GM12873 (cell line): Measurements from ENCODE around the gene WDFY2.

Experiments used
- TF ChIP-seq, protein P1 (sequence below): IDR thresholded peaks from 2 replicates; pipeline ENCODE4 v1.5.1; 2012; ENCODE audit warnings: low read depth, mild to moderate bottlenecking, moderate library complexity, low read length, control low read depth; ENCODE audit not compliant: insufficient read depth; ENCODE audit errors: missing control alignments

WDFY2 gene

DNA sequence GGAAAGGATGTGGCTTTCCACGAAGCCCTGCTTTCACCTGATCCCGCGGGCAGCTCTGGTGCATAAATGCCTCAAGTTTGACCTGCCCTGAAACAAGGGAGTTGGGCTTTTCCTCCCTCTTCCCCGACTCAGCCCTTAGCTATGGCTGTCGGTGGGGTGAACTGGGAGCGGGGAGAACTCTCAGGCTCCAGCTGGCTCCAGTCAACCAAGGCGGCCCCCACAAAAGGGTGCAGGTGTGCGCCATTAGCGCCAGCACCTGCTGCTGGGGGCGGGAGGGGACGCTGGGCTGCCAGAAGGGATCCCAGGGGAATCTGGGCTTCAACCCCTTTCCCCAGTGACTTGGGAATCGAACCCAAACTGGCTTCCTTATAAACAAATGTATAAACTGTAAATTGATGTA lies 226.8 kb downstream of the WDFY2 start:
- TF ChIP-seq, protein P1, sequence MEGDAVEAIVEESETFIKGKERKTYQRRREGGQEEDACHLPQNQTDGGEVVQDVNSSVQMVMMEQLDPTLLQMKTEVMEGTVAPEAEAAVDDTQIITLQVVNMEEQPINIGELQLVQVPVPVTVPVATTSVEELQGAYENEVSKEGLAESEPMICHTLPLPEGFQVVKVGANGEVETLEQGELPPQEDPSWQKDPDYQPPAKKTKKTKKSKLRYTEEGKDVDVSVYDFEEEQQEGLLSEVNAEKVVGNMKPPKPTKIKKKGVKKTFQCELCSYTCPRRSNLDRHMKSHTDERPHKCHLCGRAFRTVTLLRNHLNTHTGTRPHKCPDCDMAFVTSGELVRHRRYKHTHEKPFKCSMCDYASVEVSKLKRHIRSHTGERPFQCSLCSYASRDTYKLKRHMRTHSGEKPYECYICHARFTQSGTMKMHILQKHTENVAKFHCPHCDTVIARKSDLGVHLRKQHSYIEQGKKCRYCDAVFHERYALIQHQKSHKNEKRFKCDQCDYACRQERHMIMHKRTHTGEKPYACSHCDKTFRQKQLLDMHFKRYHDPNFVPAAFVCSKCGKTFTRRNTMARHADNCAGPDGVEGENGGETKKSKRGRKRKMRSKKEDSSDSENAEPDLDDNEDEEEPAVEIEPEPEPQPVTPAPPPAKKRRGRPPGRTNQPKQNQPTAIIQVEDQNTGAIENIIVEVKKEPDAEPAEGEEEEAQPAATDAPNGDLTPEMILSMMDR: no peak

DNA sequence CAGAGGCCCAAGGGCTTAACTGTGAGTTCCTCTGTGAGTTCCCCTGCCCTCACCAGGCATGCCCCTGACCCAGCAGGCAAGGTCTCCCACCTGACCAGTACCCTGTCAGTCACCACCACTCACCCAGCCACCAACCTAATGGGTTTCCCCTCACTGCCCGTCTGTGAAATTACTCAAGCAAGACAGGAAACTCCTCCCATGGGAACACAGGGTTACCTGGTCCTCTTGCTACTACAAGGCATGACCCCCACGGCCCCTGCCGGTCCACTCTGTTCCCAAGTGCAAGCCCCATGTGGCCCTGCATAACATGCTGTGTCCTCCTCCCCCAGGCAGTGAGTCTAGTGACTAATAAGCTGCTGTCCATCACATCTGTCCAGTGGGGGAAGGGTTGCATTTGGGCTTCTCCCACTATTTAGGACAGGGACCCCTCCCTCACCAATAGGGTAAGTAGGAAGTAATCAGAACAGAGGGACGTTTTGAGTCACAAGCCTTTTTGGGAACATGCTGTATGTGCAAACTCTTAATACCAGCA lies 227.7 kb downstream of the WDFY2 start:
- TF ChIP-seq, protein P1: no peak

DNA sequence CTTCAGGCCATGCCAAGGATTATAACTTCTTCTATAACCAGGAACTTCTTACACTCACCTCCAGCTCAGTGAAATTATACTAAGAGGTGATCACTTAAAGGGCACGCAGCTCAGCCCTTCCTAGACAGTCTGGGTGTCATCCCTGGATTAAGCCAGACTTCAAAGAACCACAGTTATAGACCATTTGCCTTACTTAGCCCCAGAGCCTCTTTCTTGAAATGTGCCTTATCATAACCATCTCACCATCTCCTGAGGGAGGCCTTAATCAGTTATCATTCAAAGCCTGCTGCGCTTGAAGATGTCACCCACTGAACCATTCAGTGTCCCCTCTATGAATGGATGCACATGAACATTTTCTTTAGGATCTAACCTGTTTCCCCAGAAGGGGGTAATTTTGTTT lies 229.8 kb downstream of the WDFY2 start:
- TF ChIP-seq, protein P1: no peak

DNA sequence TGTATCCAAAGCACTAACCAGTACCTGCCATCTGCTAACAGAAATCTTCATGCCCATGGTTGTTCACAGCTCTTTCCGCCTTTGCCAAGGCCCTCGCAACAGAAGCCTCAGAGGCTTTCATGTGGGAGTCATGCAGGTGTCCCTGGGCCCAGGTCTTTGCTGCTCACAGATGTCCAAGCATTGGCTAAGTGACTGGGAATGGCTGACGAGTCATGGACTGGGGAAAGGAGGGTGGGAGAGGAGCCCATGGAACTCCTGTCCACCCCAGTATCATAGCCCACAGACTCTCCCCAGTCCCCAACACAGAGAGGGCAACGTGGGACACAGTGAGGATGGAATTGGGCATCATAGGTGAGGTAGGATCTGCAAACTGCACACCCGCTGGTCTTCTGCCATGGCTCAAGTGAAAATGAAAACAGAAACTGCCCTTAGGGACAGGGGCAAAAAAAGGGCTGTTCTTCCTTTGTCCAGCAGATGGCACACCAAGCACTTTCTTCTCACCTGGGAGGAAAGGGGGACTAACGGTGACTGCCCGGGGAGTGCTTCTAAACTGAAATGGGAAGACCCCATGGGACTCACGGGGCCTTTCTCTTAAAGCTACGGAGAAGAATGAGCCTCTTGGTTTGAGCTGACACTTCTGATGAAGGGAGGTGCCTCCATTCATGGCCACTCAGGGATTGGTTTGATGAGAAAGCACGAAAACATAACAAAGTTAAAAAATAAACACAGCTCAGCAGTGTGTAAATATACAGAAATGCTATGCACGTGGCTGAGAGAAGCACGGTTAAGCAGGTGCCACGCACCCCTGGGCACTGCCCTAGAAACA lies 230.8 kb downstream of the WDFY2 start:
- TF ChIP-seq, protein P1: peak; percentile 93

DNA sequence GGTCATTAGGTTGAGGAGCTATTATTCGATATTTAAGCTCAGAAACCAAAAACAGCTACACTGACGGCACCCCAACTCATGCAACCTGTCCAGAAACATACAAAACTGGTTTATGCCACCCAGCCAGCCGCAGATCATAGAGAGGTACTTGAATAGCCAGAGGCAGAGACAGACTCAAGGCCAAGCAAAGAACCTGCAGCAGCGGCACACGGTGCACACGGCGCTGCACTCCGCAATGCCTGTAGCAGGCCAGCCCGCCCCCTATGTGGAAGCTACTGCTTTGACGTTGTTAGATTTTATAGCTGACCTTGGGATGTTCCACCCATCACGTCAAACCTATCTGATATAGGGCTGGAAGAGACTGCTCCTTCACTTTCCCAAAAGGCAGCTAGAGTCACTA lies 231.6 kb downstream of the WDFY2 start:
- TF ChIP-seq, protein P1: no peak

DNA sequence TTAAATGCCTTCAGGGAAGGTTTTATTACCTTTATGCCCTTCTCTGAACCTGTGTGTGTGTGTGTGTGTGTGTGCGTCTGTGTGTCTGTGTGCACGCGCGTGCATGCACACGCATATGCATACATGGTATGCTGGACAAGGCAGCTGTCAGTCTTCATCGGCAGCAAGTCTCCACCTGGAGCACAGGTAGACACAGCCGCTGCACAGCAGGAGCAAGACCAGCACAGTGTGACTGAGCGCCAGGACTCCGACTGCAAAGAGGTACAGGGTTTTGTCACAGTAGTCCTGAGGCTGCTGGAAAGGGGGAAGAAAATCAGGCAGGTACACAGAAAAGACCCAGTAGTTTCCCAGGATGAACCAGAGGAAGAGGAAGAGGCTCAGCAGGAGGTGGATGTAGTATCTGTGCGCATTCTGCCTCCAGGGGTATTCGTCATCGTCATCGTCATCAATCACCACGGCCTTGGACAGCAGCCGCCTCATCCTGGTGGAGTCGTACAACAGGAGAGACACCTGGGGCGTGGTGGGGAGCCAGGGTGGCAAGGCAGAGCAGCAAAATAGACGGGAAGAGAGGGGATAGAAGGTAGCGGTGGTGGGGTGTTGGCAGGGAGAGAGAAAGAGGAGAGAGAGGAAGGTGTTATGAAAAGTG lies 232.5 kb downstream of the WDFY2 start:
- TF ChIP-seq, protein P1: no peak
